ENCODE data around the gene TTC14. TPM values are rescaled to one million over a fixed set of nuclear protein-coding genes. Genes with fewer than 3 reads are reported as not detected.

The TTC14 gene
- total and polyA plus RNA-seq, 2 experiments from 2014 or later: 27.8 to 37.0 TPM

DNA sequence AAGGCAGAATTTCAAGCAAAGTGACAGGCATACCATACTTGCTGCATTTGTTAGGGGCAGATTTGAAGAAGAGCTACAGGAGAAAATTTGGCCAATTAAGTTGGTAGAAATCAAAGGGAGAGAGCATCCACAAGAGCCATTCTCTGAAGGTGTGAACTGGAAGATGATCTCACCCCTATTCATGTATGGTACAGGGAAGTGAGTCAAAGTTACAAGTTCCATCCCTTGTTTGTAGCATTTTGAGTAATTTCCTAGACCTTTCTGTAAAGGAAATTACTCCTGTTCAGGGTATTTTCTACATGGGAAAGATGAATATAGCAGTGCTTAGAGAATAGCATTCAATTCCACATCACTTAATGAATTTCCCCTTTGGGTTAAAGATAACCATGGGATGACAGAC lies 28.4 kb downstream of the TTC14 start:
- H3K4me3 ChIP-seq: no peak overlapping the region
- no peaks in the 10 kb centered on the region for H3K27me3 ChIP-seq
- no peaks in the 10 kb centered on the region for H3K36me3 ChIP-seq
- H3K9me3 ChIP-seq (ENCODE audit: low read depth): no peaks in the 10 kb centered on the region
- DNase-seq (ENCODE audit: low read depth in 1 of 2, low spot score in 1 of 2): no peak
- no peak for TF ChIP-seq CTCF (IDR thresholded peaks at IDR 0.05; ENCODE audit: low read depth, low read length)
- H3K27ac ChIP-seq: no peak overlapping the region
- H3K4me1 ChIP-seq (ENCODE audit: low read depth): no peaks in the 10 kb centered on the region

- no peak for TF ChIP-seq CTCF (IDR thresholded peaks at IDR 0.05; ENCODE audit: low read depth, low read length)
- H3K4me3 ChIP-seq: no peak overlapping the region
- H3K4me1 ChIP-seq (ENCODE audit: low read depth): no peaks in the 10 kb centered on the region
- no peak for DNase-seq (ENCODE audit: low read depth in 1 of 2, low spot score in 1 of 2)
- H3K27ac ChIP-seq: no peak overlapping the region
- H3K9me3 ChIP-seq (ENCODE audit: low read depth): no peaks in the 10 kb centered on the region
- no peaks in the 10 kb centered on the region for H3K36me3 ChIP-seq
- H3K27me3 ChIP-seq: no peaks in the 10 kb centered on the region
Measured at GRCh38 chr3:180631317-180631716, 29.4 kb downstream of the TTC14 start.

DNA sequence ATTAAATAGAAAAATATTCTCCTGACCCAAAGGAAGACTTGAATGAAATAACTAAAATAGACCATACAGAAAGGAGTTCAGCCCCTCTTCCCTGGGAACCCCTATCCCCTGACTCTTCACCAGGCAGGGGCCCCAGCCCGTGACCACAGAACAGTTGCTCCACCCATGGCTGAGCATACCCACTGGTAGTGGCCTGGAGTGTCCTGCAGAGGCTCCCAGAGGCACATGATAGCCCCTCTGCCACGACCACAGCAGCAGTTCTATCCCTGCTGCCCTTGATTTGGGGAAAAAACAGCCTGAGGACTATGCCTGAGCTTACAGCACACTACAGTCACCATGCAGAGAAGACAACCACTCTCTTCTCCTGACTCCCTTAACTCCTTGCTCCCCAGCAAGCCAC lies 31.8 kb downstream of the TTC14 start:
- Histone ChIP-seq H3K27ac (no peak overlapping the region), H3K27me3 (no peaks in the 10 kb centered on the region), H3K4me3 (no peak overlapping the region), H3K4me1 (ENCODE audit: low read depth) (no peaks in the 10 kb centered on the region), H3K36me3 (no peaks in the 10 kb centered on the region), H3K9me3 (ENCODE audit: low read depth) (no peaks in the 10 kb centered on the region)
- peak in 1 of 2 donors; percentile 1 for DNase-seq (ENCODE audit: low read depth in 1 of 2, low spot score in 1 of 2)
- TF ChIP-seq CTCF (IDR thresholded peaks at IDR 0.05; ENCODE audit: low read depth, low read length): no peak

- no peak for DNase-seq (ENCODE audit: low read depth in 1 of 2, low spot score in 1 of 2)
- Histone ChIP-seq H3K9me3 (ENCODE audit: low read depth) (no peaks in the 10 kb centered on the region), H3K4me1 (ENCODE audit: low read depth) (no peaks in the 10 kb centered on the region), H3K27ac (no peak overlapping the region), H3K36me3 (no peaks in the 10 kb centered on the region), H3K4me3 (no peak overlapping the region), H3K27me3 (no peaks in the 10 kb centered on the region)
- no peak for TF ChIP-seq CTCF (IDR thresholded peaks at IDR 0.05; ENCODE audit: low read depth, low read length)
Measured at GRCh38 chr3:180640987-180641386, 39.0 kb downstream of the TTC14 start.

DNA sequence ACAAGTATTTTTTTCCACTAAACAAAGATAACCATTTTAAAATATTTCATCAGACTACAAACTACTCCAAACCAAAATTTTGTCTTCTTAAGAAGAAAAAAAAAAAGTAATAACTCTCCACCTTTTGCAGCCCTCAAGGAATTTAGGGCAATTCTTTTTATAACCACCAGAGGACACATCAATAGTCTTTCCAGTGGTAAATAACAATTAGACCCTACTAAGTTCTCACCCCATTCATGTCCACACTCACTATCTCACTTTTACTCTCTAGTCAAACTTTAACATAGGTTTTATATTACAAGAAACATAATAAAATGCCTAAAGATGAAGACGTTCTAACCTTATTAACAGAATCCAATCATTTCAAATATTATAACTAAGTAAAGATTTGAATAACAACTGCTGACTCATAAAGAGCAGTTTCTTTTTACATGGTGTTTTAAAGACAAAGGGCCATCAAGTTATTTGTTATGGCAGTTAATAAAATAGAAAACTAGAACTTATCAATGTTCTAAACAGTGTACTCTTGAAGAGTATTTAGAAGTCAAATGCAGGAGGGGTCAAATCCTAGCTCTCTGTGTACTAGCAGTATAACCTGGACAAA lies 44.3 kb downstream of the TTC14 start:
- TF ChIP-seq CTCF (IDR thresholded peaks at IDR 0.05; ENCODE audit: low read depth, low read length): peak; percentile 8
- Histone ChIP-seq H3K4me1 (ENCODE audit: low read depth) (no peaks in the 10 kb centered on the region), H3K36me3 (no peaks in the 10 kb centered on the region), H3K27me3 (no peaks in the 10 kb centered on the region), H3K27ac (no peak overlapping the region), H3K4me3 (no peak overlapping the region), H3K9me3 (ENCODE audit: low read depth) (no peaks in the 10 kb centered on the region)
- no peak for DNase-seq (ENCODE audit: low read depth in 1 of 2, low spot score in 1 of 2)

Measured in cardiac muscle cell (in vitro differentiated cells and primary cell).